Kidney tubule cell (primary cell): ENCODE data around the gene R3HDM4.

Experiments used
- DNase-seq: peaks from one replicate; pipeline ENCODE4 v3.0.0-alpha.2; 2018; ENCODE audit warnings: low spot score

Gene R3HDM4

GRCh38 chr19:912181-913079 lies 589 bp downstream of the R3HDM4 start:
- DNase-seq, result no peak

GRCh38 chr19:911197-912033 lies 1.6 kb downstream of the R3HDM4 start:
- DNase-seq, result no peak

DNA sequence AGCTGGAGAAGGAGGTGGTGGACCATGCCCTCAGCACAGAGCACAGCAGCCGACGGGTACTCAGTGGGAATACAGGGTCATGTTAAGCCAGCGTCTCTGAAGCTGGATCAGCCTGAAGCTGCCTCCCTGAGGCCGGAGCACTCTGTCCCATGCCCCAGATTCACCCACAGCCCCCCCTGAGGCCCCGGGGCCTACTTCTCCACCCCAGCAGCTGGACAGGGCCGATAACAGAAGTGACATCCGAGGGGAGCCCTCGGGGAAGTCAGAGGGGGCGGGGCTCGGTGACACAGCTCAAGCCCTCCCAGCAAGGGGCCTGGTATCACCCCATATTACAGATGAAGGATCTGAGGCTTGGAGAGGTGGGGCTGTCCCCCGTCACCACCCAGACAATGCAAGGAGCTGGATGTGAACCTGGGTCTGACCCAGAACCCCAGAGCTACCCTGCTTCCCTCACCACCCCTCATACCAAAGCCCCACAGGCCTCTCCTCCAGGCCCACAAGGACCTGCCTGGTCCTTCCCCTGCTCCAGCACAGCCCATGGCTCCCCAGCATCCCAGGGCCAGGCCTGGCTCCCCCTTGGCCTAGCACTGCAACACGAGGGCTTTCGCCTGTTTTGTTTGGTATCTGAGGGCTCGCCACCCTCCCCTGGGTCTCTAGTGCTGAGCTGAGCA lies 5.7 kb downstream of the R3HDM4 start:
- DNase-seq, result no peak

- no peak for DNase-seq
Measured at GRCh38 chr19:906480-906879, 6.5 kb downstream of the R3HDM4 start.

GRCh38 chr19:904545-904944 lies 8.5 kb downstream of the R3HDM4 start:
- no peak for DNase-seq

- DNase-seq, result no peak
Measured at GRCh38 chr19:903266-903797, 9.7 kb downstream of the R3HDM4 start.

- DNase-seq, result no peak
Measured at GRCh38 chr19:902446-903226, 10.4 kb downstream of the R3HDM4 start.

GRCh38 chr19:902093-902370 lies 11.0 kb downstream of the R3HDM4 start:
- no peak for DNase-seq

DNA sequence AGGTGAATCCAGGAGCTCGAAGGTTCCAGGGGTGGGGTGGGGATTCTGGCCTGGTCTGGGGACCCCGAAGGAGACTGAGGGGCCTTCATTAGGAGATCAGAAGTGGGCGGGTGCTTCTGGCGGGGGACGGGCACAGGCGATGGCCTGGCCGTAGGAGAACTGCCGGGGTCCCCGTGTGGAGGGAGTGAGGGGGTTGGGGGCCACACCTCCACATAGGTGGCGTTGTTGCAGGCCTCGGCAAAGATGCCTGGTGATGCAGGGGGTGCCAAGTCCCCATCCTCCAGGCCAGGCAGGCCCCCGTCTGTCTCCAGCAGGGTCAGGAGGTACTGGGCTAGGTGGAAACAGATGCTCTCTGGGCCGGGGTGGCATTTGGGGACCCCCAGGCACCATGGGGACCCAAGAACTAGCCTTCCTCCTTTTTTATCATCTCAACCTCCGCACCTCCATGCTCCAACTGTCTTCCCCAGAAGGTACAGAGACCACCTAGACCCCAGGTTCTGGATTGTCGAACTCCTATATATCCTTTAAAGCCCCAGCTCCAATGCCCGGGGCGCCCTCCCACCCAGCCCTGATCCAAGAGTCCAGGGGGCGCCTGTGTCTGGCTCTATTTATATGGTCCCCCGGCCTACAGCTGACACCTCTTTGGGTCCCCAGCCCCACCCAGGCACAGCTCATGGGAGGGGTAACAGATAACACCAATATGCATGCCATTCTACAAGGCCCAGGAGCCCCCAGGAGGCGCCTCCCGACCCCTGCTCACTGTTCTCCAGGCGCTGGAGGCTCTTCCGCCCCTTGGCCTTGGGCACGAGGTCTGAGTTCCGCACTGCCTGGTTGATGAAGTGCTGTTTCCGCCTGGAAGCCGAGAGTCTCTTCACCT lies 11.6 kb downstream of the R3HDM4 start:
- DNase-seq, result no peak

DNA sequence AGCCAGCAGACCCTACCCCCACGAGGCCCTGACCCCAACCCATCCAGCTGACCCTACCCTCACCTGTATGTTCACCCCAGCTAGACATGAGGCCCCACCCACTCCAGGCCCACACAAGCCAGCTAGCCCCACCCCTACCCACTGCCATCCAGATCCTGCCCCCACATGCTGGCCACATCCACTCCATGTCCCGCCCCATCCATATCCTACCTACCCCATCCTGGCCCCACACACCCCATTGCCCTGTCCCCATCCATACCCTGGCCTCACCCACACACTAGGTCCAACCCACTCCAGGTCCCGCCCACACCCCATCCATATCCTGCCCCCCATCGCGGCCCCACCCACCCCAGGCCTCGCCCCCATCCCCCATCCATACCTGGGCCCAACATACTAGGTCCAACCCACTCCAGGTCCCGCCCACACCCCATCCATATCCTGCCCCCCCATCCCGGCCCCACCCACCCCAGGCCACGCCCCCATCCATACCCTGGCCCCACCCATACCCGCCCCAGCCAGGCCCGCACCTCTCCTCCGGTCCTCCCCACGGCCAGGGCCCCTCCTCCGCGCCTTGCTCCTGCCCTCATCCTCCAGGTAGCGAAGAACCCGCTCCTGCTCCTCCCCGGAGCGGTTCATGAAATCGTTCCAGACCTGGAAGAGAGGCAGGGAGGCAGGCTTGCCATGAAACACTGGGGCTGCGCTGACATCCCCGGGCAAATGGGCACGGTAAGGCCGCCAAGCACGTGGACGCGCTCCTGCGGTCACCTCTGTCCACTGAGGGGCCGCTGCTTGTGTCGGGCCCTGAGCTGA lies 12.5 kb downstream of the R3HDM4 start:
- DNase-seq, result no peak

DNA sequence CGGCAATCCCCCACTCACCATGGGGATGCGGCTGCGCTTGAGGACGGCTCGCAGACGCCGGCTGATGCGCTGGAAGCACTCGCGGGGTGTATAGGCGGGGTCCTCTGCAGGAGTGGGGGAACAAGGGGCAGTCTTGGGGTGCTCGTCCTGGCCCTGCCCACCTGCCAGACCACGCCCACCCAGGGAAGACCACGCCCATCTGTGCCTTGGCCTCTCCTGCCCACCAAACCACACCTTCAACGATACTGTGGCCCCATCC lies 13.0 kb downstream of the R3HDM4 start:
- no peak for DNase-seq

DNA sequence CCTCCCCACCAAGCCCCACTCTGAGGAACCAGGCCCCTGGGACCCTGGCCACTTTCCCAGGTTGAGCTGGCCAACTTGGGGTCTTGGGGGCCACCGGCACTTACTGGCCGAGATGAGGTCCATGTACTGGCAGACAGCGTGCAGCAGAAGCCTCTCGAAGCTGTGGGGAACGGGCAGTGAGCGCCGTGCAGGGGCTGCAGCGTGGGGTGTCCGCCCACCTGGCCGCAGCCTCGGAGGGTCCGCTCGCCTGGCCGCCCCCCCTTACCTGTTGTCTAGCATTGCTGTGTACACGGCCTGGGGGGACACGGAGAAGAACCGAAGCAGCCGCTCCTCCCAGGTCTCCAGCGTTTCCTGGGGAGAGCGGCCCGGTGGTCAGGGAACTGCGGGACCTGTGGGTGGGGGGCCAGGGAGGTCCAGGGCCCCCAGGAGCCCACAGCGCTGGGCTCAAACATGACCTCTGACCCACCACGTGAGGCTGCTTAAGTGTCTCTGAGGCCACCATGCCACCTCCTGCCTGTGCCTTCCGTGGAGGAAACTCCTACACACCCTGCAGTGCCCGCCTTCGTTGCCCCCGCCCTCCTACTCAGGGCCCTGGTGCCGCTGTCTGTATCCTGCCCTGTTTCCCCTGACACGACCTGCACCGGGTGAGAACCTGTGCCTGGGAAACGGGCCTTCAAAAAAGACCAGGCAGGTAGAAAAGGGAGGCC lies 13.5 kb downstream of the R3HDM4 start:
- no peak for DNase-seq

- no peak for DNase-seq
Measured at GRCh38 chr19:898663-899062, 14.4 kb downstream of the R3HDM4 start.

GRCh38 chr19:897442-898039 lies 15.5 kb downstream of the R3HDM4 start:
- no peak for DNase-seq

GRCh38 chr19:896999-897398 lies 16.0 kb downstream of the R3HDM4 start:
- DNase-seq, result no peak

DNA sequence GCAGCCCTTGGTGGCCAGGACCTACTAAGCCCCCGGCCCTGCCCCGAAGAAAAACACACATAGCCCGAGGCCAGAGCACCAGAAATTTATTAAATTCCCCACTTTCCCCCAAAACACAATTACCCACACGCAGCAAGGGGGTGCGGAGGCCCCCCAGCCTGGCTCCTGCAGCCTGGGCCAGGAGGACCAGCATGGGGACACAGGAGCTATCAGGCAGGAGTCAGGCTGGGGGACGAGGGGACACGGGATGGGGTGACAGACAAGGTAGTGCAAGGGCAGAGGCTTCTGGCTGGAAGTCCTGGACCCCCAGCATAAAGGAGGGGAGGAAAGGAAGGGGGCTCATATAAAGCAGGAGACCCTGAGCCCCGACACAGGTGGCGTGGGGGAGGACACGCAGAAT lies 16.6 kb downstream of the R3HDM4 start:
- DNase-seq, result no peak

GRCh38 chr19:892894-893689 lies 19.9 kb downstream of the R3HDM4 start, which contains the start of the genes MED16 and RNU6-9:
TSS of gene MED16 (minus strand) at chr19:893187. CDS start at chr19:891131, 2,056 bp downstream.
TSS of gene RNU6-9 (plus strand) at chr19:893484.
- DNase-seq, result peak; percentile 94

DNA sequence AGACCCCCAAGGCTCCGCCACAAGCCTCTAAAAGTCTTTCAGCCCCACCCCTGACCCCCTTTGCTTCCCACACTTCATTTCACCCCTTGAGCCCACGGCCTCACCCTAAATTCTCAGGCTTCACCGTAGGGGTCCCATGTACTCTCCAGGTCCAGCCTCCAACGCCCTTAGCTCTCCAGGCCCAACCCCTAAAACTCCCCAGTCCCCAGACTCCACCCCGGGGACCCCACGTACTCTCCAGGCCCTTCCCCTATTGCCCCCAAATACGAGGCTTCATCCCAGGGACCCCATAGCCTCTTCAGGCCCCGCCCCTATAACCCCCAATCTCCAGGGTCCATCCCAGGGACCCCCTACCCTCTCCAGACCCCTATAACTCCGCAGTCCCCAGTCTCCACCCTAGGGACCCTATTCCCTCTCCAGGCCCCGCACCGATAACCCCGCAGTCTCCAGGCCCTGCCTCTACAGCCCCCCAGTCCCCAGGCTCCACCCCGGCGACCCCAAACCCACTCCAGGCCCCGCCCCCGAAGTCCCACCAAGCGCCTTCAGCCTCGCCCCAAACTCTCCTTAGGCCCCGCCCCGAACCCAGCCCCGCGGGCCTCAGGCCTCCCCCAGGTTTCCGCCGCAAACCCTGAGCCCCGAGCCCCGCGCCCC lies 20.7 kb downstream of the R3HDM4 start:
- no peak for DNase-seq
